ENCODE results near the gene E2F8. TPM values are rescaled to one million over a fixed set of nuclear protein-coding genes. Genes with fewer than 3 reads are reported as not detected.

E2F8 gene
- total RNA-seq, 1 experiment from 2014 or later, result 19.5 TPM

DNA sequence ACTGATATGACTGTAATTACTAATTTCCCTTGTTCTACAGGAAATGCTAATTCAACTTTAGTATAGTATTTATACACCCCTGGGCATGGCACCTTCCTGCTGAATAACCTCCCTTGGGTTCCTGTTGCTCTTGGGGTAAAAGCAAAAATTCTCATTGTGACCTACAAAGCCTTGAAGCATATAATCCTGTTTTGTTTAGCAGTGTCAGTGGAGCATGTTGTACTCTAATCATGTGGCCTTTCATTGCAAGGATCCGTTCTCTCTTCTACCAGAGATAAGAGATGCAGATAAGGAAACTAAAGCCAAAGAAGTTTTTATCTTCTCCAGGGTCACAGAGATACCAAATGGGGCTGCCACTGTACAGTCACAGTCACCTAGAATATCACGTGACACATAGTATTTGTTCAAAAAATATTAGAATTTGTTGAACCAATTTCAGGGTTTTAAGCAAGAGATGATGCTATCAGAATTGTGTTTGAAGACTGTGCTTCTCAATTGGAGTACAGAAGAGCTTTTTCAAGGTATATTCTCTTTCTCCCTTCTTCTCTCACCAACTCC lies 64.0 kb downstream of the E2F8 start:
- Histone ChIP-seq H3K27ac (ENCODE audit: low read depth, low read length, poor library complexity, severe bottlenecking) (no peak overlapping the region), H3K36me3 (ENCODE audit: insufficient read depth, low read length, poor library complexity, severe bottlenecking) (no peaks in the 10 kb centered on the region), H3K4me1 (ENCODE audit: insufficient read depth, low read length, poor library complexity, severe bottlenecking) (no peaks in the 10 kb centered on the region), H3K9me3 (ENCODE audit: low read depth, low read length, poor library complexity, severe bottlenecking) (no peaks in the 10 kb centered on the region), H3K4me3 (ENCODE audit: low read depth, low read length, poor library complexity, severe bottlenecking) (no peak overlapping the region), H3K27me3 (replicated peaks; ENCODE audit: insufficient read depth, low read depth, low read length, poor library complexity) (no peaks in the 10 kb centered on the region)
- BruUV-seq (replicated peaks), result no TSS peak
- ChIA-PET POLR2A (ENCODE audit: low non-redundant PET) (no interaction called here), CTCF (no interaction called here)
- TF ChIP-seq EZH2 (IDR thresholded peaks at IDR 0.05; ENCODE audit: borderline replicate concordance, low read depth, low read length, poor library complexity, severe bottlenecking), result no peak
- TF ChIP-seq, protein P1, sequence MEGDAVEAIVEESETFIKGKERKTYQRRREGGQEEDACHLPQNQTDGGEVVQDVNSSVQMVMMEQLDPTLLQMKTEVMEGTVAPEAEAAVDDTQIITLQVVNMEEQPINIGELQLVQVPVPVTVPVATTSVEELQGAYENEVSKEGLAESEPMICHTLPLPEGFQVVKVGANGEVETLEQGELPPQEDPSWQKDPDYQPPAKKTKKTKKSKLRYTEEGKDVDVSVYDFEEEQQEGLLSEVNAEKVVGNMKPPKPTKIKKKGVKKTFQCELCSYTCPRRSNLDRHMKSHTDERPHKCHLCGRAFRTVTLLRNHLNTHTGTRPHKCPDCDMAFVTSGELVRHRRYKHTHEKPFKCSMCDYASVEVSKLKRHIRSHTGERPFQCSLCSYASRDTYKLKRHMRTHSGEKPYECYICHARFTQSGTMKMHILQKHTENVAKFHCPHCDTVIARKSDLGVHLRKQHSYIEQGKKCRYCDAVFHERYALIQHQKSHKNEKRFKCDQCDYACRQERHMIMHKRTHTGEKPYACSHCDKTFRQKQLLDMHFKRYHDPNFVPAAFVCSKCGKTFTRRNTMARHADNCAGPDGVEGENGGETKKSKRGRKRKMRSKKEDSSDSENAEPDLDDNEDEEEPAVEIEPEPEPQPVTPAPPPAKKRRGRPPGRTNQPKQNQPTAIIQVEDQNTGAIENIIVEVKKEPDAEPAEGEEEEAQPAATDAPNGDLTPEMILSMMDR (conservative IDR thresholded peaks at IDR 0.05; ENCODE audit: low read depth, low read length), result no peak
- no peak for DNase-seq (ENCODE audit: low spot score)
- intact Hi-C loops (cut with micrococcal nuclease; ENCODE audit: unreplicated experiment), result no loop called here

Other genes starting within 250 kb of the E2F8 start
- not detected in 2 replicates for gene MRGPRX2, start 180.2 kb downstream of the E2F8 start, total RNA-seq (2021)
- 9.8 and 10.3 TPM in 2 replicates for gene ZDHHC13, start 123.8 kb downstream of the E2F8 start, total RNA-seq (2021)
- gene CSRP3, start 39.0 kb downstream of the E2F8 start, total RNA-seq (2021), result not detected in 2 replicates

All from A673 (cell line).